Stimulated activated memory B cell treated with anti-CD40 and anti-IgM and Interleukin-4, amounts not matched to agents 10 μg/mL and 1 μg/mL and 100 μg/mL, for 72 hours (primary cell): Measurements from ENCODE around the gene TRIM68.

Source experiments
- ATAC-seq: fragments of 150-1000 bp; cut with Tn5 transposase; 2 replicates; pipeline ENCODE4 v1.10.0; 2021
- H3K27ac Mint-ChIP-seq: one replicate; pipeline ENCODE4 v1.8.0; 2022; ENCODE audit warnings: mild to moderate bottlenecking, mixed read lengths
- H3K27me3 Mint-ChIP-seq: one replicate; pipeline ENCODE4 v1.8.0; 2022; ENCODE audit warnings: mixed read lengths
- H3K36me3 Mint-ChIP-seq: one replicate; pipeline ENCODE4 v1.8.0; 2022; ENCODE audit warnings: mixed read lengths
- H3K4me1 Mint-ChIP-seq: one replicate; pipeline ENCODE4 v1.8.0; 2022; ENCODE audit warnings: mixed read lengths
- H3K4me3 Mint-ChIP-seq: one replicate; pipeline ENCODE4 v1.8.0; 2022; ENCODE audit warnings: mild to moderate bottlenecking, moderate library complexity, mixed read lengths
- H3K9me3 Mint-ChIP-seq: one replicate; pipeline ENCODE4 v1.8.0; 2022; ENCODE audit warnings: mixed read lengths

Gene TRIM68

DNA sequence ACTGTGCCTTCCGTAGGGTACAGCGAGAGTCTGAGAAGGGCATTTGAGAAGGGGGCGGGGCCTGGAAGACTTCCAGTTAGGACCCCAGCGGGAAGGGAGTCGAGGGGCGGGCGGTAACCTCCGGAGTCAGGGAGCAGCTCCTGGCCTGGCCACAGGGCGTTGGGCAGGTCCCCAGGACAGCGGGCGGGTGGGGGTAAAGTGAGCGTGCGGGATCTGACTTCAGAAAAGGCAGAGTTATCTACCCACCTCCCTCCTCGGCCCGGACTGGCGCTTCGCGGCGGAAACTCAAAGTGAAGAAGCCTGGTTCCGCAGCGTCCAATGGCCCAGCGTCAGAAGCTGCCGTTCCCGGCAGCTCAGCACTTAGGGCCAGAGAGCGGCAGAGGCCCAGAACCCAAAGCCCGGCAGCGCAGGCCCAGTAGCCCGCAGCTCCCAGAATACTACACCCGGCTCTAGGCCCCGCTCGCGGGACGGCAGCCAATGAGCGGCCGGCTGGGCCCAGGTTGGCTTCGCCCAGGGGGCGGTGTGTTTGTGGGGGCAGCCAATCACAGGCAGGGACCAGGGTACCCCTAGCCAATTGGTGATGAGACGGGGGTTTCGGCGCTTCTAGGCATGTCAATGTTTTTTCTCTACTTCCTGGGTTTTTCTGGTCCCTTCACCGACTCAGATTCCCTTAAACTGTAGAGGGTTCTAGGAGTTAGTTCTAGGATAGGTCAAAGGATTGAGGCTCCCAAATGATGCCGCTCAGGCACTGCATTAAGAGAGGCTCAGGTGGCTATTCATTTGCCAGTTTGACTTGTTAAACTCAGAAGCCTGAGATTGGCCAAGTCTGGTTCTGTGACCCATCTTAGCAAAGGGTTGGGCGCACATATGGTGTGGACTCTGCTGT lies at the start of gene TRIM68:
TRIM68 (minus strand) TSS at position 451 of the 886 bp plus-strand sequence. CDS start 2,727 bp downstream, outside the sequence.
- Mint-ChIP-seq H3K9me3 (no peaks in the 10 kb centered on the region), H3K4me3 (peak within 1 kb of the TSS; percentile 93), H3K36me3 (peaks cover 23% of the 10 kb centered on the region), H3K27me3 (no peaks in the 10 kb centered on the region), H3K4me1 (peaks cover 34% of the 10 kb centered on the region), H3K27ac (peak within 1 kb of the TSS; percentile 91)
- peak; percentile 100 for ATAC-seq

DNA sequence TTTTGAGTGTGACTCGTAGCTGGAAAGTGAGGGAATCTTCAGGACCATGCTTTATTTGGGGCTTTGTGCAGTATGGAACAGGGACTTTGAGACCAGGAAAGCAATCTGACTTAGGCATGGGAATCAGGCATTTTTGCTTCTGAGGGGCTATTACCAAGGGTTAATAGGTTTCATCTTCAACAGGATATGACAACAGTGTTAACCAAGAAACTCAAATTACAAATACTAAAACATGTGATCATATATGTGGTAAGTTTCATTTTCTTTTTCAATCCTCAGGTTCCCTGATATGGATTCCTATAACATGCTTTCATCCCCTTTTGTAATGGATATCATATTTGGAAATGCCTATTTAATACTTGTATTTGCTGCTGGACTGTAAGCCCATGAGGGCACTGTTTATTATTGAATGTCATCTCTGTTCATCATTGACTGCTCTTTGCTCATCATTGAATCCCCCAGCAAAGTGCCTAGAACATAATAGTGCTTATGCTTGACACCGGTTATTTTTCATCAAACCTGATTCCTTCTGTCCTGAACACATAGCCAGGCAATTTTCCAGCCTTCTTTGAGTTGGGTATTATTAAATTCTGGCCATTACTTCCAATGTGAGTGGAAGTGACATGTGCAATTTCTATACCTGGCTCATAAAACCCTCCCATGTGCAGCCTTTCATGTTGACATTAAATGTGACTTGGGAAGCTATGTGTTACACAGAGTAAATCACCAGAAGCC lies 46.8 kb upstream of the TRIM68 start:
- no peaks in the 10 kb centered on the region for H3K36me3 Mint-ChIP-seq
- no peaks in the 10 kb centered on the region for H3K4me1 Mint-ChIP-seq
- no peak overlapping the region for H3K27ac Mint-ChIP-seq
- H3K9me3 Mint-ChIP-seq, result no peaks in the 10 kb centered on the region
- no peaks in the 10 kb centered on the region for H3K27me3 Mint-ChIP-seq
- no peak overlapping the region for H3K4me3 Mint-ChIP-seq
- no peak for ATAC-seq

DNA sequence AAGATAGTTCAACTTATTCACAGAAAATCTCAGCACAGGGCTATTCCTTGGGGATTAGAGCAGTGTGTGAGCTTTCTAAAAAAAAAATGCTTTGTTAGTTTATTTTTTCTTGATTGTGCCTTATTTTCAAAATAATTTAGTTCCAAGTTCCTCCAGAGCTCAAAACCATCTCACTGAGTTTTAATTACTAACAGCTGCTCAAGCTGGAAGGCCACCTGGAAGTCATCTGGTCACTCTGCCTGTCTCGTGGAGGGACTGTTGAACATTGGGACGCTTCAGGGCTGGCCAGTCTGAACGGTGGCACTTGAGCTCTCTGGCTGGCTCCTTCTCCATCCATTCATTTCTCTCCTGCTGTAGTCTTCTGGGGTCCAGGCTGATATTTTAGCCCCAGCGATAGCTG lies 39.7 kb upstream of the TRIM68 start:
- peaks cover 9% of the 10 kb centered on the region for H3K27me3 Mint-ChIP-seq
- no peaks in the 10 kb centered on the region for H3K4me1 Mint-ChIP-seq
- H3K9me3 Mint-ChIP-seq, result no peaks in the 10 kb centered on the region
- no peak overlapping the region for H3K4me3 Mint-ChIP-seq
- H3K36me3 Mint-ChIP-seq, result no peaks in the 10 kb centered on the region
- no peak for ATAC-seq
- H3K27ac Mint-ChIP-seq, result no peak overlapping the region

- no peaks in the 10 kb centered on the region for H3K36me3 Mint-ChIP-seq
- no peak for ATAC-seq
- peaks cover 9% of the 10 kb centered on the region for H3K27me3 Mint-ChIP-seq
- no peak overlapping the region for H3K27ac Mint-ChIP-seq
- H3K4me3 Mint-ChIP-seq, result no peak overlapping the region
- H3K9me3 Mint-ChIP-seq, result no peaks in the 10 kb centered on the region
- no peaks in the 10 kb centered on the region for H3K4me1 Mint-ChIP-seq
Measured at GRCh38 chr11:4645974-4646373, 37.9 kb upstream of the TRIM68 start.

GRCh38 chr11:4644233-4644632 lies 36.2 kb upstream of the TRIM68 start:
- peak; percentile 25 for ATAC-seq
- H3K9me3 Mint-ChIP-seq, result no peaks in the 10 kb centered on the region
- H3K4me1 Mint-ChIP-seq, result no peaks in the 10 kb centered on the region
- no peaks in the 10 kb centered on the region for H3K36me3 Mint-ChIP-seq
- no peak overlapping the region for H3K4me3 Mint-ChIP-seq
- H3K27ac Mint-ChIP-seq, result no peak overlapping the region
- H3K27me3 Mint-ChIP-seq, result peaks cover 9% of the 10 kb centered on the region

DNA sequence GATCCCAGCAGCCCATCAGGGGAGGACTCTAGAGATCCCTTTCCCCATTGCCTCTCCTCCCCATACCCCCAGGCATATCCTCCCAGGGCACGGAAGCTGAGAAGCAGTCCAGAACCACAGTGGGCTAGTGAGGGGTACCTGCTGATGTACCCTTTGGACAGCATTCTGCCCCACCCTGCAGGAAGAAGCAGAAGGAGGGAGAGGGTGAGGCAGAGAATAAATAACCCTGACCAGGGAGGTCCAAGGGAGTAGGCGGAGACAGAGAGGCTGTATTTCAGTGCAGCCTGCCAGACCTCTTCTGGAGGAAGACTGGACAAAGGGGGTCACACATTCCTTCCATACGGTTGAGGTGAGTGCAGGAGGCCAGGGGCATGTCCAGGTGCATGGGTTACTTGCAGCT lies 35.7 kb upstream of the TRIM68 start, which contains the start of gene OR51E1:
OR51E1 (plus strand) TSS at position 301 of the 400 bp plus-strand sequence. CDS start 8,545 bp downstream, outside the sequence.
- ATAC-seq, result peak; percentile 13
- H3K27ac Mint-ChIP-seq, result no peak within 1 kb of the TSS
- no peaks in the 10 kb centered on the region for H3K36me3 Mint-ChIP-seq
- no peak within 1 kb of the TSS for H3K4me3 Mint-ChIP-seq
- H3K4me1 Mint-ChIP-seq, result no peaks in the 10 kb centered on the region
- no peaks in the 10 kb centered on the region for H3K9me3 Mint-ChIP-seq
- peaks cover 9% of the 10 kb centered on the region for H3K27me3 Mint-ChIP-seq

DNA sequence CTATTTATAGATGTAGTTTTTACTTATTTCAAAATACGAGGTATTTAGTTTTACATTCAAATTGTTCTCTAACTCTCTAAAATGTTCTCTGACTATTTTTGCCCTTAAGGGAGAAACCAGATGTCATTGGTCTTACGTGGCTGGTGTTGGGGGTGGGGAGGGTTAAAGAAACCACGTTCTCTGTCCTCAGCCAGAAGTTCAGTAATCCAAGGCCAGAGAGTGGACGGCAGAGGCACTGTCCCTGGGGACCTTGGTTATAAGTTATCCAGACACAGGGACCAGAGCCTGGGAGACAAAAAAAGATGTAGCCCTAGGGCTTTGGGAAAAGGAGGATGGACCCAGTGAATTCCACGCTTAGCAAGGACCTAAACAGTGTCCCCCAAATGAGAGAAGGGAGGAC lies 35.0 kb upstream of the TRIM68 start:
- Mint-ChIP-seq H3K36me3 (no peaks in the 10 kb centered on the region), H3K4me1 (no peaks in the 10 kb centered on the region), H3K4me3 (no peak overlapping the region), H3K27me3 (peaks cover 9% of the 10 kb centered on the region), H3K9me3 (no peaks in the 10 kb centered on the region), H3K27ac (no peak overlapping the region)
- ATAC-seq, result no peak

- no peaks in the 10 kb centered on the region for H3K4me1 Mint-ChIP-seq
- no peak overlapping the region for H3K4me3 Mint-ChIP-seq
- no peak for ATAC-seq
- peaks cover 9% of the 10 kb centered on the region for H3K27me3 Mint-ChIP-seq
- H3K27ac Mint-ChIP-seq, result no peak overlapping the region
- H3K9me3 Mint-ChIP-seq, result no peaks in the 10 kb centered on the region
- no peaks in the 10 kb centered on the region for H3K36me3 Mint-ChIP-seq
Measured at GRCh38 chr11:4642043-4642442, 34.0 kb upstream of the TRIM68 start.

DNA sequence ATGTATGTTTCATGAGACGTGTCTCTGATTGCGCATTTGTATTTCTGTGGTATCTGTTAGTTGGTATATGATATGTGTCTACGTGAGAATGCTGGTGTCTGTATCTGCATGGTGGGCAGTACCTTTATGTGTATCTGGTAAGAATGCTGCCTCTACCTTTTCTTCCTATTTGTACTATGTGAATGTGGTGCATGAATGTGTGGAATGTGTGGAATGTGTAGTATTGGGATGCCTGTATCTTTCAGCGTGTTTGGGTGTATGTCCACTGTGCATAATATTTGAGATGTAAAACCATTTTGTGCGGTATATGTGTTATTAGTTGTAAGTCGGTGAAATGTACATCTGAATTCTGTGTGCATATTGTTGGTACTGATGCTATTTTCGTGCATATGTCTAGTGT lies 33.5 kb upstream of the TRIM68 start:
- Mint-ChIP-seq H3K27ac (no peak overlapping the region), H3K9me3 (no peaks in the 10 kb centered on the region), H3K36me3 (no peaks in the 10 kb centered on the region), H3K4me1 (no peaks in the 10 kb centered on the region), H3K27me3 (peaks cover 9% of the 10 kb centered on the region), H3K4me3 (no peak overlapping the region)
- ATAC-seq, result no peak

DNA sequence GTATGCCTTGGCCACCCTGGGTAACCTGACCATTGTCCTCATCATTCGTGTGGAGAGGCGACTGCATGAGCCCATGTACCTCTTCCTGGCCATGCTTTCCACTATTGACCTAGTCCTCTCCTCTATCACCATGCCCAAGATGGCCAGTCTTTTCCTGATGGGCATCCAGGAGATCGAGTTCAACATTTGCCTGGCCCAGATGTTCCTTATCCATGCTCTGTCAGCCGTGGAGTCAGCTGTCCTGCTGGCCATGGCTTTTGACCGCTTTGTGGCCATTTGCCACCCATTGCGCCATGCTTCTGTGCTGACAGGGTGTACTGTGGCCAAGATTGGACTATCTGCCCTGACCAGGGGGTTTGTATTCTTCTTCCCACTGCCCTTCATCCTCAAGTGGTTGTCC lies 31.9 kb upstream of the TRIM68 start:
- Mint-ChIP-seq H3K36me3 (no peaks in the 10 kb centered on the region), H3K27ac (no peak overlapping the region), H3K27me3 (peaks cover 4% of the 10 kb centered on the region), H3K4me3 (no peak overlapping the region), H3K9me3 (no peaks in the 10 kb centered on the region), H3K4me1 (no peaks in the 10 kb centered on the region)
- ATAC-seq, result no peak

GRCh38 chr11:4637662-4638047 lies 29.6 kb upstream of the TRIM68 start:
- Mint-ChIP-seq H3K27ac (no peak overlapping the region), H3K4me3 (no peak overlapping the region), H3K4me1 (no peaks in the 10 kb centered on the region), H3K36me3 (no peaks in the 10 kb centered on the region), H3K9me3 (no peaks in the 10 kb centered on the region), H3K27me3 (no peaks in the 10 kb centered on the region)
- ATAC-seq, result no peak

DNA sequence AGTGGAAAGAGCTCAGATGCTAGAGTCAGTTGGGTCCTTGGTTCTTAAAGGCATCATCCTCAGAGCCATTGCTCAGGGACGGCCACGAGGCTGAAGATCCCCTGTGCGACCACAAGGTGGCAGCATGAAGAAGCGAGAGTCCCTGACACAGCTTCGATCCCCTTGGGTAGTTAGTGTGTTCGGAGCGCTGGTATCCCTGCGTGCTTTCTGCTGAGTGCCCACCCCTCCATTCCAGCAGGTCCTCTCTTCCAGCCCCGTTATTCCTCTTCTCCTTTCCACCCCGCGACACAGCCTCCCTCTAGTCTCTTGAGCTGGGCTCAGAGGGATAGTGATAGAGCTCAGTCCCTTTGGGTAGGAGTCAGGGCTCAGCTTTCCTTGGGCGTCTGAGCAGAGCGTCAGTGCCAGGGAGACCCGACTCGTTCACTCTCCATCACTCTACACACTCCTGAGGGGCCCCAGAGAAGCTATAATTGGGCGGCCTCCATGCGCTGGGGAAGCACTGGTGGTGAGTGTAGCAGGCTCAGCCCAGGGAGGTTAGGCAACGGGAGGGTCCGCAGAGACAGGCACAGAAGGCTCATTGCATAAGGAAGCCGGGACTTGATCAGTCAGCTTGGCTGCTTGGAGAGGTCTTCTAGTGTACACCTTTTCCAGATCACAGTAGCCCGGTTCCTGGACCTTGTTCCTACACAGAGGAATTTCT lies 29.1 kb upstream of the TRIM68 start, which contains the start of gene OR51D1:
OR51D1 (plus strand) TSS at position 516 of the 700 bp plus-strand sequence. CDS start 2,314 bp downstream, outside the sequence.
- no peak within 1 kb of the TSS for H3K27ac Mint-ChIP-seq
- peak; percentile 79 for ATAC-seq

DNA sequence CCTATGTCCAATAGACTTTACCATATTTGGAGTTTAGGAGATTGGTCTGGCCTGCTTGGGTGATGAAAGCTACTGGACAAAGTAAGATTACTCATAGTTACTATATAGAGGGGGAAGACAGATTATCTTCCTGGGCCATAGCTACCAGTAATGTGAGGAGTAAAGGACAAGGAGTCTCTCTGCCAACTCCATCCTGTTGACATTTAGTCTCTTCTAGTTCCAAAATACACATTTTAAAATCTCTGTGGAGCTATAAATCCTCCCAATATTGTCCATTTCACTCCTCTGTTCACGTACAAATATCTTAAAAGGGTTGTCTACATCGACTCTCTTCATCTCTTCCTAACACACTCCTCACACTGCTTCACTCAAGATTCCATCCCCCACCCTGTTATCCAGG lies 28.1 kb upstream of the TRIM68 start:
- H3K27me3 Mint-ChIP-seq, result peaks cover under 1% of the 10 kb centered on the region
- H3K36me3 Mint-ChIP-seq, result no peaks in the 10 kb centered on the region
- H3K9me3 Mint-ChIP-seq, result no peaks in the 10 kb centered on the region
- no peak overlapping the region for H3K4me3 Mint-ChIP-seq
- H3K4me1 Mint-ChIP-seq, result no peaks in the 10 kb centered on the region
- no peak overlapping the region for H3K27ac Mint-ChIP-seq
- ATAC-seq, result no peak

More for the DNA sequence above, 29.1 kb upstream of the TRIM68 start, which contains the start of gene OR51D1:
- Mint-ChIP-seq H3K4me3 (no peak within 1 kb of the TSS), H3K9me3 (no peaks in the 10 kb centered on the region), H3K36me3 (no peaks in the 10 kb centered on the region), H3K4me1 (no peaks in the 10 kb centered on the region), H3K27me3 (no peaks in the 10 kb centered on the region)

GRCh38 chr11:4626207-4627099 lies 18.4 kb upstream of the TRIM68 start:
- peaks cover 7% of the 10 kb centered on the region for H3K36me3 Mint-ChIP-seq

More at GRCh38 chr11:4626207-4627099, 18.4 kb upstream of the TRIM68 start:
- peaks cover 45% of the 10 kb centered on the region for H3K27me3 Mint-ChIP-seq
- no peak overlapping the region for H3K4me3 Mint-ChIP-seq
- H3K9me3 Mint-ChIP-seq, result peaks cover 6% of the 10 kb centered on the region
- no peaks in the 10 kb centered on the region for H3K4me1 Mint-ChIP-seq
- ATAC-seq, result no peak
- H3K27ac Mint-ChIP-seq, result no peak overlapping the region
